ENCODE data around the gene CASKIN1. TPM values are rescaled to one million over a fixed set of nuclear protein-coding genes. Genes with fewer than 3 reads are reported as not detected.

The CASKIN1 gene
- total and polyA plus RNA-seq, 2 experiments from 2014 or later, result 1.0 to 6.2 TPM

GRCh38 chr16:2179107-2179501 is 17.3 kb downstream of the CASKIN1 start:
- Histone ChIP-seq H3K4me1 (ENCODE audit: insufficient read depth) (no peaks in the 10 kb centered on the region), H3K4me2 (no peak overlapping the region), H3K79me2 (replicated peaks; ENCODE audit: insufficient read depth) (no peaks in the 10 kb centered on the region), H3K27me3 (ENCODE audit: insufficient read depth) (no peaks in the 10 kb centered on the region), H3F3A (replicated peaks; ENCODE audit: low read depth) (0 out of 2 replicates have a peak, but pooled peaks cover 19% of the 10 kb centered on the region), H3K36me3 (ENCODE audit: insufficient read depth) (no peaks in the 10 kb centered on the region; the same call in 1 of the 2 replicates), H3K4me3 (0 out of 2 replicates have a peak overlapping the region, but pooled peaks have one; percentile 30), H4K20me1 (replicated peaks; ENCODE audit: insufficient read depth) (no peaks in the 10 kb centered on the region; the same call in 1 of the 2 replicates), H3K27ac (ENCODE audit: low read depth) (no peak overlapping the region), H2AFZ (no peak overlapping the region), H3K9me2 (ENCODE audit: insufficient read depth) (no peaks in the 10 kb centered on the region)
- H3K4me3 Mint-ChIP-seq, result no peak overlapping the region
- ATAC-seq (no peak), DNase-seq (ENCODE audit: low spot score) (no peak)
- peaks cover 22% of the 10 kb centered on the region for H3K36me3 Mint-ChIP-seq (ENCODE audit: low read depth)
- H3K9me3 Mint-ChIP-seq, result no peaks in the 10 kb centered on the region
- H3K4me1 Mint-ChIP-seq, result peaks cover 6% of the 10 kb centered on the region
- H3K27ac Mint-ChIP-seq, result no peak overlapping the region
- TF ChIP-seq STAT1 (IDR thresholded peaks at IDR 0.05; ENCODE audit: unreplicated experiment) (no peak), REST (IDR thresholded peaks at IDR 0.05; ENCODE audit: unreplicated experiment) (no peak), POLR2AphosphoS5 (IDR thresholded peaks at IDR 0.05; ENCODE audit: low read depth) (no peak), ETS1 (IDR thresholded peaks at IDR 0.05) (no peak), EZH2 (IDR thresholded peaks at IDR 0.05; ENCODE audit: low read depth, unreplicated experiment) (no peak), ZNF114 (CRISPR knock-in tag; IDR thresholded peaks at IDR 0.05) (no peak), CREB1 (CRISPR knock-in tag; IDR thresholded peaks at IDR 0.05; ENCODE audit: low read depth) (no peak), EZH2phosphoT487 (IDR thresholded peaks at IDR 0.05; ENCODE audit: unreplicated experiment) (no peak), ZNF331 (CRISPR knock-in tag; IDR thresholded peaks at IDR 0.05; ENCODE audit: low read depth) (no peak), JUNB (IDR thresholded peaks at IDR 0.05; ENCODE audit: unreplicated experiment) (no peak), NANOG (IDR thresholded peaks at IDR 0.05; ENCODE audit: borderline replicate concordance) (no peak)
- TF ChIP-seq, protein P1, sequence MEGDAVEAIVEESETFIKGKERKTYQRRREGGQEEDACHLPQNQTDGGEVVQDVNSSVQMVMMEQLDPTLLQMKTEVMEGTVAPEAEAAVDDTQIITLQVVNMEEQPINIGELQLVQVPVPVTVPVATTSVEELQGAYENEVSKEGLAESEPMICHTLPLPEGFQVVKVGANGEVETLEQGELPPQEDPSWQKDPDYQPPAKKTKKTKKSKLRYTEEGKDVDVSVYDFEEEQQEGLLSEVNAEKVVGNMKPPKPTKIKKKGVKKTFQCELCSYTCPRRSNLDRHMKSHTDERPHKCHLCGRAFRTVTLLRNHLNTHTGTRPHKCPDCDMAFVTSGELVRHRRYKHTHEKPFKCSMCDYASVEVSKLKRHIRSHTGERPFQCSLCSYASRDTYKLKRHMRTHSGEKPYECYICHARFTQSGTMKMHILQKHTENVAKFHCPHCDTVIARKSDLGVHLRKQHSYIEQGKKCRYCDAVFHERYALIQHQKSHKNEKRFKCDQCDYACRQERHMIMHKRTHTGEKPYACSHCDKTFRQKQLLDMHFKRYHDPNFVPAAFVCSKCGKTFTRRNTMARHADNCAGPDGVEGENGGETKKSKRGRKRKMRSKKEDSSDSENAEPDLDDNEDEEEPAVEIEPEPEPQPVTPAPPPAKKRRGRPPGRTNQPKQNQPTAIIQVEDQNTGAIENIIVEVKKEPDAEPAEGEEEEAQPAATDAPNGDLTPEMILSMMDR (conservative IDR thresholded peaks at IDR 0.05; ENCODE audit: low read depth in 2 of 2), result no peak
- TF ChIP-seq, protein P2, sequence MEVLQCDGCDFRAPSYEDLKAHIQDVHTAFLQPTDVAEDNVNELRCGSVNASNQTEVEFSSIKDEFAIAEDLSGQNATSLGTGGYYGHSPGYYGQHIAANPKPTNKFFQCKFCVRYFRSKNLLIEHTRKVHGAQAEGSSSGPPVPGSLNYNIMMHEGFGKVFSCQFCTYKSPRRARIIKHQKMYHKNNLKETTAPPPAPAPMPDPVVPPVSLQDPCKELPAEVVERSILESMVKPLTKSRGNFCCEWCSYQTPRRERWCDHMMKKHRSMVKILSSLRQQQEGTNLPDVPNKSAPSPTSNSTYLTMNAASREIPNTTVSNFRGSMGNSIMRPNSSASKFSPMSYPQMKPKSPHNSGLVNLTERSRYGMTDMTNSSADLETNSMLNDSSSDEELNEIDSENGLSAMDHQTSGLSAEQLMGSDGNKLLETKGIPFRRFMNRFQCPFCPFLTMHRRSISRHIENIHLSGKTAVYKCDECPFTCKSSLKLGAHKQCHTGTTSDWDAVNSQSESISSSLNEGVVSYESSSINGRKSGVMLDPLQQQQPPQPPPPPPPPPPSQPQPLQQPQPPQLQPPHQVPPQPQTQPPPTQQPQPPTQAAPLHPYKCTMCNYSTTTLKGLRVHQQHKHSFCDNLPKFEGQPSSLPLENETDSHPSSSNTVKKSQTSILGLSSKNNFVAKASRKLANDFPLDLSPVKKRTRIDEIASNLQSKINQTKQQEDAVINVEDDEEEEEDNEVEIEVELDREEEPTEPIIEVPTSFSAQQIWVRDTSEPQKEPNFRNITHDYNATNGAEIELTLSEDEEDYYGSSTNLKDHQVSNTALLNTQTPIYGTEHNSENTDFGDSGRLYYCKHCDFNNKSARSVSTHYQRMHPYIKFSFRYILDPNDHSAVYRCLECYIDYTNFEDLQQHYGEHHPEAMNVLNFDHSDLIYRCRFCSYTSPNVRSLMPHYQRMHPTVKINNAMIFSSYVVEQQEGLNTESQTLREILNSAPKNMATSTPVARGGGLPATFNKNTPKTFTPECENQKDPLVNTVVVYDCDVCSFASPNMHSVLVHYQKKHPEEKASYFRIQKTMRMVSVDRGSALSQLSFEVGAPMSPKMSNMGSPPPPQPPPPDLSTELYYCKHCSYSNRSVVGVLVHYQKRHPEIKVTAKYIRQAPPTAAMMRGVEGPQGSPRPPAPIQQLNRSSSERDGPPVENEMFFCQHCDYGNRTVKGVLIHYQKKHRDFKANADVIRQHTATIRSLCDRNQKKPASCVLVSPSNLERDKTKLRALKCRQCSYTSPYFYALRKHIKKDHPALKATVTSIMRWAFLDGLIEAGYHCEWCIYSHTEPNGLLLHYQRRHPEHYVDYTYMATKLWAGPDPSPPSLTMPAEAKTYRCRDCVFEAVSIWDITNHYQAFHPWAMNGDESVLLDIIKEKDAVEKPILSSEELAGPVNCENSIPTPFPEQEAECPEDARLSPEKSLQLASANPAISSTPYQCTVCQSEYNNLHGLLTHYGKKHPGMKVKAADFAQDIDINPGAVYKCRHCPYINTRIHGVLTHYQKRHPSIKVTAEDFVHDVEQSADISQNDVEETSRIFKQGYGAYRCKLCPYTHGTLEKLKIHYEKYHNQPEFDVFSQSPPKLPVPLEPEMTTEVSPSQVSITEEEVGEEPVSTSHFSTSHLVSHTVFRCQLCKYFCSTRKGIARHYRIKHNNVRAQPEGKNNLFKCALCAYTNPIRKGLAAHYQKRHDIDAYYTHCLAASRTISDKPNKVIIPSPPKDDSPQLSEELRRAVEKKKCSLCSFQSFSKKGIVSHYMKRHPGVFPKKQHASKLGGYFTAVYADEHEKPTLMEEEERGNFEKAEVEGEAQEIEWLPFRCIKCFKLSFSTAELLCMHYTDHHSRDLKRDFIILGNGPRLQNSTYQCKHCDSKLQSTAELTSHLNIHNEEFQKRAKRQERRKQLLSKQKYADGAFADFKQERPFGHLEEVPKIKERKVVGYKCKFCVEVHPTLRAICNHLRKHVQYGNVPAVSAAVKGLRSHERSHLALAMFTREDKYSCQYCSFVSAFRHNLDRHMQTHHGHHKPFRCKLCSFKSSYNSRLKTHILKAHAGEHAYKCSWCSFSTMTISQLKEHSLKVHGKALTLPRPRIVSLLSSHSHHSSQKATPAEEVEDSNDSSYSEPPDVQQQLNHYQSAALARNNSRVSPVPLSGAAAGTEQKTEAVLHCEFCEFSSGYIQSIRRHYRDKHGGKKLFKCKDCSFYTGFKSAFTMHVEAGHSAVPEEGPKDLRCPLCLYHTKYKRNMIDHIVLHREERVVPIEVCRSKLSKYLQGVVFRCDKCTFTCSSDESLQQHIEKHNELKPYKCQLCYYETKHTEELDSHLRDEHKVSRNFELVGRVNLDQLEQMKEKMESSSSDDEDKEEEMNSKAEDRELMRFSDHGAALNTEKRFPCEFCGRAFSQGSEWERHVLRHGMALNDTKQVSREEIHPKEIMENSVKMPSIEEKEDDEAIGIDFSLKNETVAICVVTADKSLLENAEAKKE (CRISPR knock-in tag; IDR thresholded peaks at IDR 0.05), result no peak
- peaks cover 16% of the 10 kb centered on the region for H3K27me3 Mint-ChIP-seq (ENCODE audit: insufficient read depth, low read depth, poor library complexity)

Data from GM23338 (cell line).